K562 (cell line): ENCODE measurements around the gene CEL. TPM values are rescaled to one million over a fixed set of nuclear protein-coding genes. Genes with fewer than 3 reads are reported as not detected.

Source experiments
- ATAC-seq: fragments of 200-7000 bp; cut with Tn5 transposase; 3 replicates; pipeline ENCODE4 v1.9.1; 2020; ENCODE audit warnings: moderate library complexity
- BruUV-seq: library from RNA; stranded (reverse); fragments of 400-500 nt; replicated peaks from 2 replicates; lab custom pipeline; 2021; lab: Mats Ljungman, UMichigan
- CTCF ChIA-PET: fragments of 300-600 bp; formaldehyde crosslinking; extraction: SDS; loops from one replicate; lab custom pipeline; 2021; ENCODE audit warnings: low intra/inter-chr PET ratio; lab: Yijun Ruan, JAX
- POLR2A ChIA-PET: fragments of 300-600, 350-650 bp; sonication (Branson Sonifier 250); formaldehyde crosslinking; extraction: SDS; loops from one replicate; lab custom pipeline; 2021; ENCODE audit warnings: antibody characterized with exemption, inconsistent platforms; lab: Yijun Ruan, JAX
- DNase-seq, 4 experiments: peaks; one replicate each; pipeline versions ENCODE4 v3.0.0 to v3.0.0-alpha.2; 2011 to 2018; ENCODE audit warnings: low spot score in 3 of 4, mixed read lengths in 3 of 4; ENCODE audit errors: extremely low read depth in 1 of 4
- FAIRE-seq: peaks from 2 replicates; lab custom pipeline; 2011; peaks lifted over from hg19 to GRCh38; lab: Jason Lieb, UNC
- H2AFZ ChIP-seq: 2 replicates; pipeline ENCODE4 v1.6.0; 2011; ENCODE audit warnings: low read depth, low read length, control low read depth, inconsistent platforms
- H3K27ac ChIP-seq: fragments of 200-600 bp; 3 replicates; pipeline ENCODE4 v1.8.0; 2011; ENCODE audit warnings: low read depth, mild to moderate bottlenecking, control low read depth, inconsistent platforms, low read length, moderate library complexity, mixed read lengths; ENCODE audit errors: extremely low read depth
- H3K27me3 ChIP-seq, 2 experiments: fragments of 300-600 bp in 1 of 2; 2 replicates in 1 of 2; 3 replicates in 1 of 2; pipeline versions ENCODE4 v1.6.0 to v1.8.0; 2011; ENCODE audit warnings: inconsistent platforms in 2 of 2, low read length in 2 of 2, mild to moderate bottlenecking in 1 of 2, mixed read lengths in 1 of 2, moderate library complexity in 1 of 2; ENCODE audit not compliant: control insufficient read depth in 2 of 2, insufficient read depth in 2 of 2
- H3K36me3 ChIP-seq: fragments of 300-600 bp; 3 replicates; pipeline ENCODE4 v1.8.0; 2011; ENCODE audit warnings: mild to moderate bottlenecking, low read length, inconsistent platforms; ENCODE audit not compliant: control insufficient read depth, insufficient read depth
- H3K4me1 ChIP-seq, 2 experiments: fragments of 200-600 bp in 1 of 2; replicated peaks in 1 of 2; 2 replicates in 1 of 2; 3 replicates in 1 of 2; pipeline versions ENCODE4 v1.5.1 to v1.8.0; 2011; ENCODE audit warnings: inconsistent platforms in 2 of 2, low read length in 2 of 2, mild to moderate bottlenecking in 1 of 2, mixed read lengths in 1 of 2, moderate library complexity in 1 of 2; ENCODE audit not compliant: control insufficient read depth in 2 of 2, insufficient read depth in 2 of 2
- H3K4me2 ChIP-seq: 2 replicates; pipeline ENCODE4 v1.6.1; 2011; ENCODE audit warnings: low read length, control low read depth, inconsistent platforms, mixed read lengths; ENCODE audit not compliant: insufficient read depth
- H3K4me3 ChIP-seq: fragments of 200-600 bp; sonication (generic), shearing (Covaris generic); 2 replicates; pipeline ENCODE4 v1.5.1; 2016; ENCODE audit warnings: control low read depth, inconsistent platforms
- H3K79me2 ChIP-seq: fragments of 200-600 bp; 3 replicates; pipeline ENCODE4 v1.8.0; 2011; ENCODE audit warnings: low read length, inconsistent platforms; ENCODE audit not compliant: control insufficient read depth, insufficient read depth
- H3K9ac ChIP-seq, 2 experiments: 2 replicates each; pipeline versions ENCODE4 v1.6.0 to v1.6.1; 2011; ENCODE audit warnings: low read depth in 2 of 2, low read length in 2 of 2, control low read depth in 1 of 2, inconsistent platforms in 1 of 2, mild to moderate bottlenecking in 1 of 2, mixed read lengths in 1 of 2; ENCODE audit not compliant: insufficient read depth in 1 of 2
- H3K9me1 ChIP-seq: one replicate; pipeline ENCODE4 v1.6.0; 2011; ENCODE audit warnings: inconsistent platforms, mild to moderate bottlenecking, low read length, moderate library complexity; ENCODE audit not compliant: control insufficient read depth, insufficient read depth
- H3K9me3 ChIP-seq: replicated peaks from 2 replicates; pipeline ENCODE4 v1.5.1; 2011; ENCODE audit warnings: low read depth, low read length, inconsistent platforms; ENCODE audit not compliant: control insufficient read depth, insufficient read depth
- H4K20me1 ChIP-seq: replicated peaks from 2 replicates; pipeline ENCODE4 v1.6.1; 2011; ENCODE audit warnings: low read length, inconsistent platforms, mixed read lengths; ENCODE audit not compliant: control insufficient read depth, insufficient read depth
- ASH1L ChIP-seq: fragments of 450-650 bp; IDR thresholded peaks from 2 replicates; pipeline ENCODE4 v1.6.1; 2018; ENCODE audit warnings: borderline replicate concordance, mild to moderate bottlenecking, low read depth; ENCODE audit not compliant: partially characterized antibody
- DACH1 ChIP-seq: fragments of 450-650 bp; IDR thresholded peaks from 2 replicates; pipeline ENCODE4 v1.6.1; 2018; ENCODE audit not compliant: partially characterized antibody
- EP400 ChIP-seq: fragments of 450-650 bp; IDR thresholded peaks from 2 replicates; pipeline ENCODE4 v1.6.1; 2017; ENCODE audit warnings: antibody characterized with exemption, mild to moderate bottlenecking, moderate library complexity
- EZH2 ChIP-seq: IDR thresholded peaks from 2 replicates; pipeline ENCODE4 v1.6.1; 2012; ENCODE audit warnings: low read depth, mild to moderate bottlenecking, inconsistent platforms, low read length, borderline replicate concordance
- FOXK1 ChIP-seq: sonication (generic); formaldehyde crosslinking; IDR thresholded peaks from 2 replicates; pipeline ENCODE4 v1.8.0; 2022; ENCODE audit warnings: missing genetic modification reagents, mild to moderate bottlenecking, borderline replicate concordance
- ILK ChIP-seq: fragments of 450-650 bp; IDR thresholded peaks from 2 replicates; pipeline ENCODE4 v1.6.1; 2016; ENCODE audit warnings: missing genetic modification characterization, low read depth, mild to moderate bottlenecking, missing compliant biosample characterization, moderate library complexity, borderline replicate concordance
- MBD2 ChIP-seq: sonication (generic); IDR thresholded peaks from 2 replicates; pipeline ENCODE4 v1.6.1; 2016; ENCODE audit warnings: low read depth, borderline replicate concordance
- MCM7 ChIP-seq, 2 experiments: fragments of 450-650 bp; IDR thresholded peaks; 2 replicates each; pipeline ENCODE4 v1.6.1; 2016 to 2018
- MEF2A ChIP-seq: IDR thresholded peaks from 2 replicates; pipeline ENCODE4 v1.6.1; 2011; ENCODE audit warnings: low read depth, mild to moderate bottlenecking, low read length, moderate library complexity; ENCODE audit not compliant: control insufficient read depth
- NFRKB ChIP-seq: fragments of 450-650 bp; IDR thresholded peaks from 2 replicates; pipeline ENCODE4 v1.6.1; 2016; ENCODE audit warnings: low read depth
- SIN3B ChIP-seq: fragments of 450-650 bp; IDR thresholded peaks from 2 replicates; pipeline ENCODE4 v1.6.1; 2017; ENCODE audit warnings: low read depth, mild to moderate bottlenecking, moderate library complexity
- ZNF140 ChIP-seq: fragments of 250-450 bp; sonication (Bioruptor Pico); IDR thresholded peaks from 2 replicates; pipeline ENCODE4 v1.8.0; 2021; ENCODE audit warnings: moderate library complexity, mild to moderate bottlenecking, inconsistent platforms
- WGBS: fragments of 100-300 bp; shearing (Covaris generic); methylation state at CpG from one replicate; pipeline ENCODE4 v1.1.6; 2016; ENCODE audit warnings: low coverage, mixed read lengths; ENCODE audit not compliant: insufficient coverage; ENCODE audit errors: missing lambda C conversion rate; 5-methylcytosine and 5-hydroxymethylcytosine counted together
- in situ Hi-C: fragments of 300-500 bp; cut with MboI; formaldehyde crosslinking; loops from 4 replicates; pipeline ENCODE4 v1.15.0; 2018; ENCODE audit warnings: inconsistent platforms, mixed read lengths
- intact Hi-C: fragments of 100-400 bp; cut with micrococcal nuclease; formaldehyde crosslinking; loops from 2 replicates; pipeline ENCODE4 v1.14.2; 2022
- polyA plus RNA-seq, 8 experiments: library from polyadenylated mRNA; depleted of rRNA in 4 of 8; stranded (reverse) in 5 of 8; unstranded in 3 of 8; fragments of >200 nt; fragmentation: Nextera tagmentation in 2 of 8; fragmentation: Illumina TruSeq in 1 of 8; extraction: Ambion mirVana in 2 of 8; extraction: Trizol in 1 of 8; gene quantifications; 2 replicates each; pipeline versions ENCODE4 v1.2.1 to v1.2.3, GENCODE V29; 2011 to 2014; ENCODE audit warnings: inconsistent platforms in 1 of 8, missing spikeins in 1 of 8
- total RNA-seq, 7 experiments: library from RNA; depleted of rRNA in 6 of 7; stranded (reverse); fragments of >200 nt in 6 of 7; fragmentation: Illumina TruSeq in 2 of 7; extraction: Trizol in 2 of 7; gene quantifications; 2 replicates each; pipeline versions ENCODE4 v1.2.1 to v1.2.3, GENCODE V29; 2011 to 2021; ENCODE audit warnings: low replicate concordance in 1 of 7
- TF ChIP-seq, protein P1 (sequence below), 2 experiments: fragments of 450-650 bp in 1 of 2; sonication (generic) in 1 of 2; formaldehyde crosslinking in 1 of 2; IDR thresholded peaks in 1 of 2; conservative IDR thresholded peaks in 1 of 2; 2 replicates each; pipeline versions ENCODE4 v1.6.1 to v1.8.1; 2016 to 2023; ENCODE audit warnings: mild to moderate bottlenecking in 2 of 2, moderate library complexity in 2 of 2, inconsistent platforms in 1 of 2, missing genetic modification reagents in 1 of 2
- TF ChIP-seq, protein P2 (sequence below): sonication (generic); formaldehyde crosslinking; IDR thresholded peaks from 2 replicates; pipeline ENCODE4 v1.8.1; 2023; ENCODE audit warnings: mild to moderate bottlenecking, missing genetic modification reagents
- TF ChIP-seq, protein P3 (sequence below): fragments of 250-450 bp; sonication (Bioruptor Pico); IDR thresholded peaks from 2 replicates; pipeline ENCODE4 v1.8.0; 2021; ENCODE audit warnings: moderate library complexity, mild to moderate bottlenecking, inconsistent platforms
- TF ChIP-seq, protein P4 (sequence below): fragments of 450-650 bp; IDR thresholded peaks from 2 replicates; pipeline ENCODE4 v1.6.1; 2014; ENCODE audit warnings: low read depth, mild to moderate bottlenecking, moderate library complexity, borderline replicate concordance

The CEL gene
- total and polyA plus RNA-seq, 9 of the 15 experiments (the other 6 are each of a cell fraction or from before 2014, with no cell fraction given) = 0.09 to 3.0 (median 0.51) TPM; not detected in 2

DNA sequence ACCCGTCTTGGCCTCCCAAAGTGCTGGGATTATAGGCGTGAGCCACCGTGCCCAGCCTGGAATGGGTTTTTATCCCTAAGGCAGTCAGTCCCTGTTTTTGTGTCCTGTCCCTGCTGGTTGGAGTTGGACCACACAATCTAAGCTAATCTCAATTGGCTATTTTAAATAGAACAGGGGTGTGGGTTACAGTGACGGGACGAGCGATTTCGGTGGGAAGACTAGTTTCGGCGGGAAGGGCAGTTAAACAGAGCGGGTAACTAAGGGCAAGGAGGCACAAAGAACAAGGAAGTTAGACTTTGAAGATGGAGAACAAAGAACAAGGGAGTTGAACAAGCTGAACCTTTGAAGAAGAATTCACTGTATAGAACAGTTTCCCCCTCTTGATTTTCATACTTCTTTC lies 29.6 kb upstream of the CEL start:
- intact Hi-C loops (no loop called here), in situ Hi-C loops (no loop called here)
- H3K27ac ChIP-seq = no peak overlapping the region
- peak overlapping the region; percentile 95 for H3K4me2 ChIP-seq
- H3K9ac ChIP-seq = no peak overlapping the region
- FAIRE-seq = no peak
- peak overlapping the region; percentile 99; the same call in 1 of the 2 replicates for H3K4me3 ChIP-seq
- H3K79me2 ChIP-seq = peaks cover 86% of the 10 kb centered on the region
- no peaks in the 10 kb centered on the region for H3K9me1 ChIP-seq
- DNase-seq = no peak
- 93% methylated on average over 10 of the region's 10 CpGs for WGBS
- peaks cover 16 to 22% of the 10 kb centered on the region in 2 experiments; a peak in 4 of 5 replicates for H3K4me1 ChIP-seq
- H2AFZ ChIP-seq = no peak overlapping the region
- no peak for ATAC-seq
- H4K20me1 ChIP-seq = 0 out of 2 replicates have a peak, but pooled peaks cover 3% of the 10 kb centered on the region
- peaks cover 14% of the 10 kb centered on the region; the same call in 1 of the 2 replicates for H3K9me3 ChIP-seq
- BruUV-seq = no TSS peak
- ChIA-PET POLR2A (interaction anchor here (1.0 to 2.7 kb wide), 3 partner anchors 9 to 29 kb away, joined by 3 to 15 read pairs (median 3); no protein-coding TSS in a partner anchor), CTCF (no interaction called here)
- H3K36me3 ChIP-seq = peaks cover 53% of the 10 kb centered on the region
- H3K27me3 ChIP-seq = no peaks in the 10 kb centered on the region
- TF ChIP-seq MBD2 (no peak), DACH1 (no peak), NFRKB (no peak), MEF2A (no peak), ZNF140 (CRISPR knock-in tag) (no peak), FOXK1 (no peak), SIN3B (no peak), ASH1L (no peak), ILK (tag) (no peak), MCM7 (IDR thresholded peaks at IDR 0.05) (no peak), EP400 (no peak), EZH2 (no peak)
- TF ChIP-seq, protein P1, sequence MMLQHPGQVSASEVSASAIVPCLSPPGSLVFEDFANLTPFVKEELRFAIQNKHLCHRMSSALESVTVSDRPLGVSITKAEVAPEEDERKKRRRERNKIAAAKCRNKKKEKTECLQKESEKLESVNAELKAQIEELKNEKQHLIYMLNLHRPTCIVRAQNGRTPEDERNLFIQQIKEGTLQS (IDR thresholded peaks at IDR 0.05) = no peak
- TF ChIP-seq, protein P1 (CRISPR knock-in tag; conservative IDR thresholded peaks at IDR 0.05) = no peak
- TF ChIP-seq, protein P2, sequence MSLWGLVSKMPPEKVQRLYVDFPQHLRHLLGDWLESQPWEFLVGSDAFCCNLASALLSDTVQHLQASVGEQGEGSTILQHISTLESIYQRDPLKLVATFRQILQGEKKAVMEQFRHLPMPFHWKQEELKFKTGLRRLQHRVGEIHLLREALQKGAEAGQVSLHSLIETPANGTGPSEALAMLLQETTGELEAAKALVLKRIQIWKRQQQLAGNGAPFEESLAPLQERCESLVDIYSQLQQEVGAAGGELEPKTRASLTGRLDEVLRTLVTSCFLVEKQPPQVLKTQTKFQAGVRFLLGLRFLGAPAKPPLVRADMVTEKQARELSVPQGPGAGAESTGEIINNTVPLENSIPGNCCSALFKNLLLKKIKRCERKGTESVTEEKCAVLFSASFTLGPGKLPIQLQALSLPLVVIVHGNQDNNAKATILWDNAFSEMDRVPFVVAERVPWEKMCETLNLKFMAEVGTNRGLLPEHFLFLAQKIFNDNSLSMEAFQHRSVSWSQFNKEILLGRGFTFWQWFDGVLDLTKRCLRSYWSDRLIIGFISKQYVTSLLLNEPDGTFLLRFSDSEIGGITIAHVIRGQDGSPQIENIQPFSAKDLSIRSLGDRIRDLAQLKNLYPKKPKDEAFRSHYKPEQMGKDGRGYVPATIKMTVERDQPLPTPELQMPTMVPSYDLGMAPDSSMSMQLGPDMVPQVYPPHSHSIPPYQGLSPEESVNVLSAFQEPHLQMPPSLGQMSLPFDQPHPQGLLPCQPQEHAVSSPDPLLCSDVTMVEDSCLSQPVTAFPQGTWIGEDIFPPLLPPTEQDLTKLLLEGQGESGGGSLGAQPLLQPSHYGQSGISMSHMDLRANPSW (CRISPR knock-in tag) = no peak
- TF ChIP-seq, protein P3, sequence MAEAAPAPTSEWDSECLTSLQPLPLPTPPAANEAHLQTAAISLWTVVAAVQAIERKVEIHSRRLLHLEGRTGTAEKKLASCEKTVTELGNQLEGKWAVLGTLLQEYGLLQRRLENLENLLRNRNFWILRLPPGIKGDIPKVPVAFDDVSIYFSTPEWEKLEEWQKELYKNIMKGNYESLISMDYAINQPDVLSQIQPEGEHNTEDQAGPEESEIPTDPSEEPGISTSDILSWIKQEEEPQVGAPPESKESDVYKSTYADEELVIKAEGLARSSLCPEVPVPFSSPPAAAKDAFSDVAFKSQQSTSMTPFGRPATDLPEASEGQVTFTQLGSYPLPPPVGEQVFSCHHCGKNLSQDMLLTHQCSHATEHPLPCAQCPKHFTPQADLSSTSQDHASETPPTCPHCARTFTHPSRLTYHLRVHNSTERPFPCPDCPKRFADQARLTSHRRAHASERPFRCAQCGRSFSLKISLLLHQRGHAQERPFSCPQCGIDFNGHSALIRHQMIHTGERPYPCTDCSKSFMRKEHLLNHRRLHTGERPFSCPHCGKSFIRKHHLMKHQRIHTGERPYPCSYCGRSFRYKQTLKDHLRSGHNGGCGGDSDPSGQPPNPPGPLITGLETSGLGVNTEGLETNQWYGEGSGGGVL = no peak
- TF ChIP-seq, protein P4, sequence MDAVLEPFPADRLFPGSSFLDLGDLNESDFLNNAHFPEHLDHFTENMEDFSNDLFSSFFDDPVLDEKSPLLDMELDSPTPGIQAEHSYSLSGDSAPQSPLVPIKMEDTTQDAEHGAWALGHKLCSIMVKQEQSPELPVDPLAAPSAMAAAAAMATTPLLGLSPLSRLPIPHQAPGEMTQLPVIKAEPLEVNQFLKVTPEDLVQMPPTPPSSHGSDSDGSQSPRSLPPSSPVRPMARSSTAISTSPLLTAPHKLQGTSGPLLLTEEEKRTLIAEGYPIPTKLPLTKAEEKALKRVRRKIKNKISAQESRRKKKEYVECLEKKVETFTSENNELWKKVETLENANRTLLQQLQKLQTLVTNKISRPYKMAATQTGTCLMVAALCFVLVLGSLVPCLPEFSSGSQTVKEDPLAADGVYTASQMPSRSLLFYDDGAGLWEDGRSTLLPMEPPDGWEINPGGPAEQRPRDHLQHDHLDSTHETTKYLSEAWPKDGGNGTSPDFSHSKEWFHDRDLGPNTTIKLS = no peak
